OCI-LY1 (cell line): Measurements from ENCODE around the gene CEP112.

Experiments
- H2AFZ ChIP-seq: fragments of 200-600 bp; sonication (generic), shearing (Covaris generic); 2 replicates; pipeline ENCODE4 v1.6.0; 2014; ENCODE audit warnings: antibody characterized with exemption, mild to moderate bottlenecking, low read length
- H3F3A ChIP-seq: fragments of 200-600 bp; sonication (generic), shearing (Covaris generic); 2 replicates; pipeline ENCODE4 v1.6.0; 2014; ENCODE audit warnings: mild to moderate bottlenecking, antibody characterized with exemption, low read length, moderate library complexity; ENCODE audit not compliant: insufficient read depth
- H3K27ac ChIP-seq: fragments of 200-600 bp; sonication (generic); 2 replicates; pipeline ENCODE4 v1.5.1; 2014; ENCODE audit warnings: low read length, mixed run types, mild to moderate bottlenecking, low read depth; ENCODE audit not compliant: poor library complexity, severe bottlenecking
- H3K27me3 ChIP-seq: fragments of 200-600 bp; sonication (generic); 2 replicates; pipeline ENCODE4 v1.6.0; 2014; ENCODE audit warnings: antibody characterized with exemption, mild to moderate bottlenecking, low read length, moderate library complexity; ENCODE audit not compliant: insufficient read depth
- H3K36me3 ChIP-seq: fragments of 200-600 bp; sonication (generic); 2 replicates; pipeline ENCODE4 v1.6.1; 2014; ENCODE audit warnings: mild to moderate bottlenecking, antibody characterized with exemption, low read length, moderate library complexity, mixed read lengths; ENCODE audit not compliant: insufficient read depth
- H3K4me1 ChIP-seq: fragments of 200-600 bp; sonication (generic); 2 replicates; pipeline ENCODE4 v1.5.1; 2014; ENCODE audit warnings: mild to moderate bottlenecking, low read length, moderate library complexity; ENCODE audit not compliant: insufficient read depth, severe bottlenecking
- H3K4me2 ChIP-seq: fragments of 200-600 bp; sonication (generic), shearing (Covaris generic); 2 replicates; pipeline ENCODE4 v1.6.1; 2014; ENCODE audit warnings: low read length
- H3K4me3 ChIP-seq: fragments of 200-600 bp; sonication (generic); 2 replicates; pipeline ENCODE4 v1.5.1; 2014; ENCODE audit warnings: low read length, low read depth, mild to moderate bottlenecking, mixed read lengths; ENCODE audit not compliant: poor library complexity, severe bottlenecking
- H3K79me2 ChIP-seq: fragments of 200-600 bp; shearing (Covaris generic); 2 replicates; pipeline ENCODE4 v1.6.1; 2016; ENCODE audit warnings: mixed run types, low read length, mixed read lengths; ENCODE audit not compliant: insufficient read depth
- H3K9ac ChIP-seq: fragments of 200-600 bp; sonication (generic), shearing (Covaris generic); 2 replicates; pipeline ENCODE4 v1.6.1; 2014; ENCODE audit warnings: mild to moderate bottlenecking, low read length, mixed read lengths
- H3K9me2 ChIP-seq: fragments of 200-600 bp; sonication (generic), shearing (Covaris generic); 2 replicates; pipeline ENCODE4 v1.6.1; 2014; ENCODE audit warnings: low read depth, mild to moderate bottlenecking, low read length, mixed read lengths
- H3K9me3 ChIP-seq: fragments of 200-600 bp; shearing (Covaris generic); 2 replicates; pipeline ENCODE4 v1.6.1; 2014; ENCODE audit warnings: low read length, mixed read lengths
- H4K20me1 ChIP-seq: fragments of 200-600 bp; sonication (generic), shearing (Covaris generic); 2 replicates; pipeline ENCODE4 v1.6.0; 2016; ENCODE audit warnings: mild to moderate bottlenecking, low read length; ENCODE audit not compliant: insufficient read depth
- EZH2 ChIP-seq: fragments of 200-600 bp; sonication (generic), shearing (Covaris generic); IDR thresholded peaks from 2 replicates; pipeline ENCODE4 v1.8.0; 2017; ENCODE audit warnings: borderline replicate concordance, mixed run types, mild to moderate bottlenecking, antibody characterized with exemption, low read length, moderate library complexity, mixed read lengths
- TF ChIP-seq, protein P1 (sequence below): fragments of 200-600 bp; sonication (generic), shearing (Covaris generic); IDR thresholded peaks from 2 replicates; pipeline ENCODE4 v1.5.1; 2017; ENCODE audit warnings: mild to moderate bottlenecking, antibody characterized with exemption, low read length, moderate library complexity, mixed read lengths

Gene CEP112

DNA sequence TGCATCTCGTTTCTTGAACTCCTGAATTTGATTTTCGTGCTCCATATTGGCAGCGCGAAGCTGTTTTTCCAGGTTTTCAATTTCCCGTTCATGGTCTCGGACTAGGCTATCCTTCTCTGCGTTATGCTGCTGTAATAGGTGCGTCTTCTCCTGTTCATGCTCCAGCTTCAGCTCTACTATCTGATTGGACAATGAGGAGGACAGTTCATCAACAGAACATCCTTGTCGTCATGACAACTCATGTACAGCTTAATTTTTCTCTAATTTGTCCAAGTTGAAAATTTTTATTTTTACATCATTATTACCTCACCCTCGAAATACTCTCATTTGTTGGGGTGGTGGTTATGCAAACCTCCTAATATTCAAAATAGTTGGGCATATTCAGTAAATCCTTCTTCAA lies 289.8 kb downstream of the CEP112 start:
- H3K27ac ChIP-seq: no peak overlapping the region
- no peaks in the 10 kb centered on the region for H3K79me2 ChIP-seq
- H3K4me1 ChIP-seq: no peaks in the 10 kb centered on the region
- H3K4me2 ChIP-seq: no peak overlapping the region
- H3K9me2 ChIP-seq: no peaks in the 10 kb centered on the region
- H2AFZ ChIP-seq: no peak overlapping the region
- no peaks in the 10 kb centered on the region for H3K27me3 ChIP-seq
- no peaks in the 10 kb centered on the region for H3K36me3 ChIP-seq
- H3F3A ChIP-seq: no peaks in the 10 kb centered on the region
- H4K20me1 ChIP-seq: no peaks in the 10 kb centered on the region
- TF ChIP-seq, protein P1, sequence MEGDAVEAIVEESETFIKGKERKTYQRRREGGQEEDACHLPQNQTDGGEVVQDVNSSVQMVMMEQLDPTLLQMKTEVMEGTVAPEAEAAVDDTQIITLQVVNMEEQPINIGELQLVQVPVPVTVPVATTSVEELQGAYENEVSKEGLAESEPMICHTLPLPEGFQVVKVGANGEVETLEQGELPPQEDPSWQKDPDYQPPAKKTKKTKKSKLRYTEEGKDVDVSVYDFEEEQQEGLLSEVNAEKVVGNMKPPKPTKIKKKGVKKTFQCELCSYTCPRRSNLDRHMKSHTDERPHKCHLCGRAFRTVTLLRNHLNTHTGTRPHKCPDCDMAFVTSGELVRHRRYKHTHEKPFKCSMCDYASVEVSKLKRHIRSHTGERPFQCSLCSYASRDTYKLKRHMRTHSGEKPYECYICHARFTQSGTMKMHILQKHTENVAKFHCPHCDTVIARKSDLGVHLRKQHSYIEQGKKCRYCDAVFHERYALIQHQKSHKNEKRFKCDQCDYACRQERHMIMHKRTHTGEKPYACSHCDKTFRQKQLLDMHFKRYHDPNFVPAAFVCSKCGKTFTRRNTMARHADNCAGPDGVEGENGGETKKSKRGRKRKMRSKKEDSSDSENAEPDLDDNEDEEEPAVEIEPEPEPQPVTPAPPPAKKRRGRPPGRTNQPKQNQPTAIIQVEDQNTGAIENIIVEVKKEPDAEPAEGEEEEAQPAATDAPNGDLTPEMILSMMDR: no peak
- TF ChIP-seq EZH2: no peak
- H3K4me3 ChIP-seq: no peak overlapping the region
- H3K9me3 ChIP-seq: no peaks in the 10 kb centered on the region
- no peak overlapping the region for H3K9ac ChIP-seq

DNA sequence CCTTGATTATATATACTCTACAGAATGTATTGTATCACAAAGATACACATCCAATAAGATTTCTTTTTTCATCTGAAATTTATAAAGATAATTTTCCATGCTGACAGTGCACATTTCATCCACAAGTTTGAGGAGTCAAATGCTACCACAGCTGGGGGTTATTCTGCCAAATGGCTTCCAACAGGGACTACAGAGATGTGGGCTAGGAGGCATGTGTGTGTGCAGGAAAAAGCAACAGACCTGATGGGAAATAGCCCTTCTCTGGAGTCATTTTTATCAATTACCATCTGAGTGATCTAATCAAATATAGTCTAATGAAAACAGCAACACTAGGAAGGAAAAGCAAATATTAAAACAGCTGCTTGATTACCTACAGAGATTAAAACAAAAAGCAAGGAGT lies 290.5 kb downstream of the CEP112 start:
- no peaks in the 10 kb centered on the region for H3K9me3 ChIP-seq
- H3K4me2 ChIP-seq: no peak overlapping the region
- H3K27ac ChIP-seq: no peak overlapping the region
- H3K36me3 ChIP-seq: no peaks in the 10 kb centered on the region
- H3K27me3 ChIP-seq: no peaks in the 10 kb centered on the region
- H3F3A ChIP-seq: no peaks in the 10 kb centered on the region
- H3K4me1 ChIP-seq: no peaks in the 10 kb centered on the region
- no peaks in the 10 kb centered on the region for H3K79me2 ChIP-seq
- no peaks in the 10 kb centered on the region for H4K20me1 ChIP-seq
- H3K4me3 ChIP-seq: no peak overlapping the region
- no peak overlapping the region for H3K9ac ChIP-seq
- H3K9me2 ChIP-seq: no peaks in the 10 kb centered on the region
- TF ChIP-seq EZH2: no peak
- TF ChIP-seq, protein P1: no peak
- no peak overlapping the region for H2AFZ ChIP-seq

DNA sequence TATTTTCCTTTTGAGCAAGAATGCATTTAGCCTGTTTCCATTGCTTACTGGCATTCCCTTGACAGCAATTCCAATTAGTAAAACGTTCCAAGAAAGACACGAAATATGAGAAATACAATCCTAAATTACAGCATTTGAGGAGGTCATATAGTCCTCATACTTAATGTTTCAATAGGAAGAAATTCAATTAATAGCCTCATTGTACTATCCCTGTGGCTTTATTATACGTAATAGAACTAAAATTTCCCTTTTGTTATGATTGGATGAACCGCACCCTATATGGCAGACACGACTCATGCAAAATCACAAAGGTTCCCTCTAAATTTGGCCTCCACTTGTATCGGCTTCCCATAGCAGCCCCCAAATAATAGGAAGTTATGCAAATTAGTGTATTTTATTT lies 291.7 kb downstream of the CEP112 start:
- Histone ChIP-seq H3K9me2 (no peaks in the 10 kb centered on the region), H3K27me3 (no peaks in the 10 kb centered on the region), H4K20me1 (no peaks in the 10 kb centered on the region), H3F3A (no peaks in the 10 kb centered on the region), H3K36me3 (no peaks in the 10 kb centered on the region), H3K27ac (no peak overlapping the region), H2AFZ (no peak overlapping the region), H3K4me1 (no peaks in the 10 kb centered on the region), H3K9ac (no peak overlapping the region), H3K4me2 (no peak overlapping the region), H3K9me3 (no peaks in the 10 kb centered on the region), H3K4me3 (no peak overlapping the region), H3K79me2 (no peaks in the 10 kb centered on the region)
- TF ChIP-seq, protein P1: no peak
